SU-DHL-6 (cell line): Measurements from ENCODE around the gene CDX2.

Experiments
- EZH2phosphoT487 ChIP-seq: fragments of 200-600 bp; sonication (generic), shearing (Covaris generic); conservative IDR thresholded peaks from 2 replicates; pipeline ENCODE4 v1.6.1; 2018; ENCODE audit warnings: mild to moderate bottlenecking, antibody characterized with exemption, low read length, moderate library complexity, mixed read lengths
- TF ChIP-seq, protein P1 (sequence below): fragments of 200-600 bp; sonication (generic); IDR thresholded peaks from one replicate; pipeline ENCODE4 v1.5.1; 2017; ENCODE audit warnings: antibody characterized with exemption, mild to moderate bottlenecking, low read length, moderate library complexity; ENCODE audit not compliant: insufficient read depth, poor library complexity, severe bottlenecking

GRCh38 chr13:27933580-27934328 lies 35.4 kb downstream of the CDX2 start:
- TF ChIP-seq EZH2phosphoT487: no peak
- TF ChIP-seq, protein P1, sequence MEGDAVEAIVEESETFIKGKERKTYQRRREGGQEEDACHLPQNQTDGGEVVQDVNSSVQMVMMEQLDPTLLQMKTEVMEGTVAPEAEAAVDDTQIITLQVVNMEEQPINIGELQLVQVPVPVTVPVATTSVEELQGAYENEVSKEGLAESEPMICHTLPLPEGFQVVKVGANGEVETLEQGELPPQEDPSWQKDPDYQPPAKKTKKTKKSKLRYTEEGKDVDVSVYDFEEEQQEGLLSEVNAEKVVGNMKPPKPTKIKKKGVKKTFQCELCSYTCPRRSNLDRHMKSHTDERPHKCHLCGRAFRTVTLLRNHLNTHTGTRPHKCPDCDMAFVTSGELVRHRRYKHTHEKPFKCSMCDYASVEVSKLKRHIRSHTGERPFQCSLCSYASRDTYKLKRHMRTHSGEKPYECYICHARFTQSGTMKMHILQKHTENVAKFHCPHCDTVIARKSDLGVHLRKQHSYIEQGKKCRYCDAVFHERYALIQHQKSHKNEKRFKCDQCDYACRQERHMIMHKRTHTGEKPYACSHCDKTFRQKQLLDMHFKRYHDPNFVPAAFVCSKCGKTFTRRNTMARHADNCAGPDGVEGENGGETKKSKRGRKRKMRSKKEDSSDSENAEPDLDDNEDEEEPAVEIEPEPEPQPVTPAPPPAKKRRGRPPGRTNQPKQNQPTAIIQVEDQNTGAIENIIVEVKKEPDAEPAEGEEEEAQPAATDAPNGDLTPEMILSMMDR: no peak
